ENCODE data around the gene HOXD3. TPM values are rescaled to one million over a fixed set of nuclear protein-coding genes. Genes with fewer than 3 reads are reported as not detected.

The HOXD3 gene
- total RNA-seq, 1 experiment from 2014 or later, result 1.2 TPM

- intact Hi-C loops (cut with micrococcal nuclease; ENCODE audit: unreplicated experiment), result no loop called here
- Histone ChIP-seq H3K4me3 (ENCODE audit: low read depth, low read length) (no peak overlapping the region), H3K9me3 (no peaks in the 10 kb centered on the region), H3K36me3 (ENCODE audit: control insufficient read depth, insufficient read depth, low read length) (no peaks in the 10 kb centered on the region), H3K4me1 (no peaks in the 10 kb centered on the region), H3K27me3 (replicated peaks; ENCODE audit: control insufficient read depth, insufficient read depth, low read length) (no peaks in the 10 kb centered on the region)
- Mint-ChIP-seq H3K4me1 (ENCODE audit: low read depth, unreplicated experiment) (no peaks in the 10 kb centered on the region), H3K27ac (ENCODE audit: unreplicated experiment) (no peak overlapping the region), H3K9me3 (ENCODE audit: unreplicated experiment) (no peaks in the 10 kb centered on the region), H3K4me3 (ENCODE audit: unreplicated experiment) (no peak overlapping the region), H3K27me3 (ENCODE audit: insufficient read depth, unreplicated experiment) (peaks cover 9% of the 10 kb centered on the region), H3K36me3 (ENCODE audit: insufficient read depth, unreplicated experiment) (no peaks in the 10 kb centered on the region)
- ChIA-PET CTCF (no interaction called here), POLR2A (no interaction called here)
- no peak for DNase-seq
- no TSS peak for BruUV-seq (replicated peaks)
- TF ChIP-seq, protein P1, sequence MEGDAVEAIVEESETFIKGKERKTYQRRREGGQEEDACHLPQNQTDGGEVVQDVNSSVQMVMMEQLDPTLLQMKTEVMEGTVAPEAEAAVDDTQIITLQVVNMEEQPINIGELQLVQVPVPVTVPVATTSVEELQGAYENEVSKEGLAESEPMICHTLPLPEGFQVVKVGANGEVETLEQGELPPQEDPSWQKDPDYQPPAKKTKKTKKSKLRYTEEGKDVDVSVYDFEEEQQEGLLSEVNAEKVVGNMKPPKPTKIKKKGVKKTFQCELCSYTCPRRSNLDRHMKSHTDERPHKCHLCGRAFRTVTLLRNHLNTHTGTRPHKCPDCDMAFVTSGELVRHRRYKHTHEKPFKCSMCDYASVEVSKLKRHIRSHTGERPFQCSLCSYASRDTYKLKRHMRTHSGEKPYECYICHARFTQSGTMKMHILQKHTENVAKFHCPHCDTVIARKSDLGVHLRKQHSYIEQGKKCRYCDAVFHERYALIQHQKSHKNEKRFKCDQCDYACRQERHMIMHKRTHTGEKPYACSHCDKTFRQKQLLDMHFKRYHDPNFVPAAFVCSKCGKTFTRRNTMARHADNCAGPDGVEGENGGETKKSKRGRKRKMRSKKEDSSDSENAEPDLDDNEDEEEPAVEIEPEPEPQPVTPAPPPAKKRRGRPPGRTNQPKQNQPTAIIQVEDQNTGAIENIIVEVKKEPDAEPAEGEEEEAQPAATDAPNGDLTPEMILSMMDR (IDR thresholded peaks at IDR 0.05; ENCODE audit: insufficient read depth in 1 of 2, low read depth in 1 of 2, low read length in 1 of 2, severe bottlenecking in 1 of 2, unreplicated experiment in 1 of 2), result no peak
Measured at GRCh38 chr2:176211110-176211509, 54.0 kb downstream of the HOXD3 start.

GRCh38 chr2:176212276-176212675 is 55.2 kb downstream of the HOXD3 start:
- DNase-seq, result no peak
- H3K9me3 Mint-ChIP-seq (ENCODE audit: unreplicated experiment), result no peaks in the 10 kb centered on the region
- no peaks in the 10 kb centered on the region for H3K4me1 ChIP-seq
- H3K27ac Mint-ChIP-seq (ENCODE audit: unreplicated experiment), result no peak overlapping the region
- CTCF ChIA-PET, result no interaction called here
- no peak overlapping the region for H3K4me3 Mint-ChIP-seq (ENCODE audit: unreplicated experiment)
- no peaks in the 10 kb centered on the region for H3K36me3 Mint-ChIP-seq (ENCODE audit: insufficient read depth, unreplicated experiment)
- TF ChIP-seq, protein P1 (IDR thresholded peaks at IDR 0.05; ENCODE audit: insufficient read depth in 1 of 2, low read depth in 1 of 2, low read length in 1 of 2, severe bottlenecking in 1 of 2, unreplicated experiment in 1 of 2), result no peak
- H3K36me3 ChIP-seq (ENCODE audit: control insufficient read depth, insufficient read depth, low read length), result no peaks in the 10 kb centered on the region
- H3K9me3 ChIP-seq, result no peaks in the 10 kb centered on the region
- POLR2A ChIA-PET, result no interaction called here
- no peak overlapping the region for H3K4me3 ChIP-seq (ENCODE audit: low read depth, low read length)
- no peaks in the 10 kb centered on the region for H3K4me1 Mint-ChIP-seq (ENCODE audit: low read depth, unreplicated experiment)
- BruUV-seq (replicated peaks), result no TSS peak
- intact Hi-C loops (cut with micrococcal nuclease; ENCODE audit: unreplicated experiment), result no loop called here
- peaks cover 9% of the 10 kb centered on the region for H3K27me3 Mint-ChIP-seq (ENCODE audit: insufficient read depth, unreplicated experiment)
- H3K27me3 ChIP-seq (replicated peaks; ENCODE audit: control insufficient read depth, insufficient read depth, low read length), result no peaks in the 10 kb centered on the region

- POLR2A ChIA-PET, result no interaction called here
- no peaks in the 10 kb centered on the region for H3K4me1 Mint-ChIP-seq (ENCODE audit: low read depth, unreplicated experiment)
- H3K27me3 Mint-ChIP-seq (ENCODE audit: insufficient read depth, unreplicated experiment), result peaks cover 9% of the 10 kb centered on the region
- no peak overlapping the region for H3K4me3 ChIP-seq (ENCODE audit: low read depth, low read length)
- no peaks in the 10 kb centered on the region for H3K27me3 ChIP-seq (replicated peaks; ENCODE audit: control insufficient read depth, insufficient read depth, low read length)
- no peaks in the 10 kb centered on the region for H3K4me1 ChIP-seq
- no peaks in the 10 kb centered on the region for H3K9me3 Mint-ChIP-seq (ENCODE audit: unreplicated experiment)
- no TSS peak for BruUV-seq (replicated peaks)
- no peak overlapping the region for H3K27ac Mint-ChIP-seq (ENCODE audit: unreplicated experiment)
- intact Hi-C loops (cut with micrococcal nuclease; ENCODE audit: unreplicated experiment), result no loop called here
- no peaks in the 10 kb centered on the region for H3K36me3 Mint-ChIP-seq (ENCODE audit: insufficient read depth, unreplicated experiment)
- H3K9me3 ChIP-seq, result no peaks in the 10 kb centered on the region
- H3K36me3 ChIP-seq (ENCODE audit: control insufficient read depth, insufficient read depth, low read length), result no peaks in the 10 kb centered on the region
- CTCF ChIA-PET, result no interaction called here
- no peak for DNase-seq
- TF ChIP-seq, protein P1 (IDR thresholded peaks at IDR 0.05; ENCODE audit: insufficient read depth in 1 of 2, low read depth in 1 of 2, low read length in 1 of 2, severe bottlenecking in 1 of 2, unreplicated experiment in 1 of 2), result no peak
- H3K4me3 Mint-ChIP-seq (ENCODE audit: unreplicated experiment), result no peak overlapping the region
Measured at GRCh38 chr2:176213406-176213805, 56.3 kb downstream of the HOXD3 start.

Small RNA genes lying within 50 kb of the gene (microRNA-seq; reads per million reads assigned to microRNA genes)
- 646 reads per million, percentile 84 among the genes with 10 or more reads in this experiment for gene MIR10B

Other genes starting within 250 kb of the HOXD3 start
- gene LNPK, start 155.0 kb upstream of the HOXD3 start, total RNA-seq (2022), result 18.1 and 19.1 TPM in 2 replicates
- 0.07 TPM in 1 of 2 replicates, not detected in the other for gene EVX2, start 73.3 kb upstream of the HOXD3 start, total RNA-seq (2022)
- gene HOXD13, start 64.6 kb upstream of the HOXD3 start, total RNA-seq (2022), result not detected in 2 replicates
- not detected in 2 replicates for gene HOXD12, start 57.5 kb upstream of the HOXD3 start, total RNA-seq (2022)
- gene HOXD11, start 50.0 kb upstream of the HOXD3 start, total RNA-seq (2022), result not detected in 2 replicates
- gene HOXD10, start 40.5 kb upstream of the HOXD3 start, total RNA-seq (2022), result not detected in 2 replicates
- gene HOXD9, start 34.6 kb upstream of the HOXD3 start, total RNA-seq (2022), result not detected in 2 replicates
- gene HOXD8, start 27.6 kb upstream of the HOXD3 start, total RNA-seq (2022), result not detected in 2 replicates
- 1.00 and 1.2 TPM in 2 replicates for gene HOXD4, start 5.8 kb upstream of the HOXD3 start, total RNA-seq (2022)
- not detected in 2 replicates for gene HOXD1, start 31.4 kb downstream of the HOXD3 start, total RNA-seq (2022)
- gene MTX2, start 112.1 kb downstream of the HOXD3 start, total RNA-seq (2022), result 33.3 and 33.7 TPM in 2 replicates

All from Caco-2 (cell line).